ENCODE data around the gene MYO7B.

- TF ChIP-seq CTCF (IDR thresholded peaks at IDR 0.05) (peak in 4 of 6 experiments; percentile 35 to 54 (median 40)), POLR2A (IDR thresholded peaks at IDR 0.05) (peak; percentile 15 to 74)
Measured at GRCh38 chr2:127526132-127527000, 9.1 kb upstream of the MYO7B start, which contains the start of gene IWS1.

Data from thyroid gland (tissue), 4 donors.